OCI-LY1 (cell line): ENCODE data around the gene RC3H2.

Experiments used
- EZH2 ChIP-seq: fragments of 200-600 bp; sonication (generic), shearing (Covaris generic); IDR thresholded peaks from 2 replicates; pipeline ENCODE4 v1.8.0; 2017; ENCODE audit warnings: borderline replicate concordance, mixed run types, mild to moderate bottlenecking, antibody characterized with exemption, low read length, moderate library complexity, mixed read lengths
- TF ChIP-seq, protein P1 (sequence below): fragments of 200-600 bp; sonication (generic), shearing (Covaris generic); IDR thresholded peaks from 2 replicates; pipeline ENCODE4 v1.5.1; 2017; ENCODE audit warnings: mild to moderate bottlenecking, antibody characterized with exemption, low read length, moderate library complexity, mixed read lengths

DNA sequence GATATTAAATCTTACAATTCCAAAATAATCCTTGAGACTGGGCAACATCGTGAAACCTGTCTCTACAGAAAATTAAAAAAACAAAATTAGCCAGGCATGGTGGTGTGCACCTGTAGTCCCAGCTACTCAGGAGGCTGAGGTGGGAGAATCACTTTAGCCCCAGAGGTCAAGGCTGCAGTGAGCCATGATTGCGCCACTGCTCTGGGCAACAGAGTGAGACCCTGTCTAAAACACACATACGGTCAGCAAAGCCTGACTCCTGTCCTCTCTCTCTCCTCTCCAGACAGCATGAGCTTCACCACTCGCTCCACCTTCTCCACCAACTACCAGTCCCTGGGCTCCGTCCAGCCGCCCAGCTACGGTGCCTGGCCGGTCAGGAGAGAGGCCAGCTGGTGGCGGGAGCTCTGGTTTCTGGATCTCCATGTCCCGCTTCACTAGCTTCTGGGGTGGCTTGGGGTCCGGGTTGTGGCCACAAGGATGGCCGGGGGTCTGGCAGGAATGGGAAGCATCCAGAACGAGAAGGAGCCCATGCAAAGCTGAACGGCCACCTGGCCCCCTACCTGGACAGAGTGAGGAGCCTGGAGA lies 67.8 kb downstream of the RC3H2 start:
- TF ChIP-seq EZH2 = no peak
- TF ChIP-seq, protein P1, sequence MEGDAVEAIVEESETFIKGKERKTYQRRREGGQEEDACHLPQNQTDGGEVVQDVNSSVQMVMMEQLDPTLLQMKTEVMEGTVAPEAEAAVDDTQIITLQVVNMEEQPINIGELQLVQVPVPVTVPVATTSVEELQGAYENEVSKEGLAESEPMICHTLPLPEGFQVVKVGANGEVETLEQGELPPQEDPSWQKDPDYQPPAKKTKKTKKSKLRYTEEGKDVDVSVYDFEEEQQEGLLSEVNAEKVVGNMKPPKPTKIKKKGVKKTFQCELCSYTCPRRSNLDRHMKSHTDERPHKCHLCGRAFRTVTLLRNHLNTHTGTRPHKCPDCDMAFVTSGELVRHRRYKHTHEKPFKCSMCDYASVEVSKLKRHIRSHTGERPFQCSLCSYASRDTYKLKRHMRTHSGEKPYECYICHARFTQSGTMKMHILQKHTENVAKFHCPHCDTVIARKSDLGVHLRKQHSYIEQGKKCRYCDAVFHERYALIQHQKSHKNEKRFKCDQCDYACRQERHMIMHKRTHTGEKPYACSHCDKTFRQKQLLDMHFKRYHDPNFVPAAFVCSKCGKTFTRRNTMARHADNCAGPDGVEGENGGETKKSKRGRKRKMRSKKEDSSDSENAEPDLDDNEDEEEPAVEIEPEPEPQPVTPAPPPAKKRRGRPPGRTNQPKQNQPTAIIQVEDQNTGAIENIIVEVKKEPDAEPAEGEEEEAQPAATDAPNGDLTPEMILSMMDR = no peak
